ENCODE measurements around the gene IFNK. TPM values are rescaled to one million over a fixed set of nuclear protein-coding genes. Genes with fewer than 3 reads are reported as not detected.

The IFNK gene
- total RNA-seq, 1 experiment from 2014 or later = not detected

DNA sequence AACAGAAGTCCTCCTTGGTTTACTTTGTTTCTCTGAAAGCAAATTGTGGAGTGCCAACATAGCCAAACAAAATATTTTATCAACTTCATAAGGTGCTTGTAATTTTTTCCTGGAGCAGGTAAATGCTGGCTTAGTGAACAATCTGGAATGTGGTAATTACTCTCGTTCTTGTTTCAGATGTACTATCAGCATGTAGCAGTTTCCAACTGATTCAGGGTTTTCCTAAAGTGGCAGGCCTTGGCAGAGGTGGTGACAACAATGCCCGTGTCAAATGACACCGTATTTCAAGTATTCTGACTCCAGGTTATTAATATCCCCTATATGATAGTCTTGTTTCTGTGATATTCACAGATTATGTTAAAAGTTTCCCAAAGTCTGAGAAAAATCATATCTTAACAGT lies 48.0 kb downstream of the IFNK start:
- H3K27me3 Mint-ChIP-seq (ENCODE audit: unreplicated experiment) = no peaks in the 10 kb centered on the region
- peaks cover 27% of the 10 kb centered on the region for H3K36me3 Mint-ChIP-seq (ENCODE audit: insufficient read depth, unreplicated experiment)
- intact Hi-C loops (cut with micrococcal nuclease; ENCODE audit: unreplicated experiment) = no loop called here
- H3K9me3 Mint-ChIP-seq (ENCODE audit: low read depth, unreplicated experiment) = no peaks in the 10 kb centered on the region
- peak overlapping the region; percentile 91 for H3K4me3 Mint-ChIP-seq (ENCODE audit: low read depth, unreplicated experiment)
- CTCF ChIA-PET = interaction anchor here (0.5 to 0.8 kb wide), 2 partner anchors 351 to 418 kb away, joined by 3 read pairs; no protein-coding TSS in a partner anchor
- DNase-seq = no peak
- H3K4me1 Mint-ChIP-seq (ENCODE audit: low read depth, unreplicated experiment) = no peaks in the 10 kb centered on the region
- peak overlapping the region; percentile 100 for H3K27ac Mint-ChIP-seq (ENCODE audit: unreplicated experiment)
- TSS peak; percentile 53 for BruUV-seq (replicated peaks)
- TF ChIP-seq, protein P1, sequence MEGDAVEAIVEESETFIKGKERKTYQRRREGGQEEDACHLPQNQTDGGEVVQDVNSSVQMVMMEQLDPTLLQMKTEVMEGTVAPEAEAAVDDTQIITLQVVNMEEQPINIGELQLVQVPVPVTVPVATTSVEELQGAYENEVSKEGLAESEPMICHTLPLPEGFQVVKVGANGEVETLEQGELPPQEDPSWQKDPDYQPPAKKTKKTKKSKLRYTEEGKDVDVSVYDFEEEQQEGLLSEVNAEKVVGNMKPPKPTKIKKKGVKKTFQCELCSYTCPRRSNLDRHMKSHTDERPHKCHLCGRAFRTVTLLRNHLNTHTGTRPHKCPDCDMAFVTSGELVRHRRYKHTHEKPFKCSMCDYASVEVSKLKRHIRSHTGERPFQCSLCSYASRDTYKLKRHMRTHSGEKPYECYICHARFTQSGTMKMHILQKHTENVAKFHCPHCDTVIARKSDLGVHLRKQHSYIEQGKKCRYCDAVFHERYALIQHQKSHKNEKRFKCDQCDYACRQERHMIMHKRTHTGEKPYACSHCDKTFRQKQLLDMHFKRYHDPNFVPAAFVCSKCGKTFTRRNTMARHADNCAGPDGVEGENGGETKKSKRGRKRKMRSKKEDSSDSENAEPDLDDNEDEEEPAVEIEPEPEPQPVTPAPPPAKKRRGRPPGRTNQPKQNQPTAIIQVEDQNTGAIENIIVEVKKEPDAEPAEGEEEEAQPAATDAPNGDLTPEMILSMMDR (IDR thresholded peaks at IDR 0.05; ENCODE audit: unreplicated experiment) = no peak

DNA sequence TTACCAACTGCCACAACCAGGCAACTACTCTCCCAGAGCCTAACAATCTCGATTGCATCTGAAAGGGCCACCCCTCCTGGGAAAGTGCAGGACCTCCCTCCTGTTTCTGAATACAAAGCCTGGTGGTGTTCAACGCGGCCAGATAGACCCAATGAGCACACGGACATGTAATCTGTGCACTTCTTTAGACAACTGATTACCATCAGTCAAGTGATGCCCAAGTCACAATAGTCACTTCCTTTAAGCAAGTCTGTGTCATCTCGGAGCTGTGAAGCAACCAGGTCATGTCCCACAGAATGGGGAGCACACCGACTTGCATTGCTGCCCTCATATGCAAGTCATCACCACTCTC lies 48.5 kb downstream of the IFNK start:
- intact Hi-C loops (cut with micrococcal nuclease; ENCODE audit: unreplicated experiment) = no loop called here
- no TSS peak for BruUV-seq (replicated peaks)
- Mint-ChIP-seq H3K4me1 (ENCODE audit: low read depth, unreplicated experiment) (no peaks in the 10 kb centered on the region), H3K27ac (ENCODE audit: unreplicated experiment) (peak overlapping the region; percentile 100), H3K4me3 (ENCODE audit: low read depth, unreplicated experiment) (peak overlapping the region; percentile 91), H3K9me3 (ENCODE audit: low read depth, unreplicated experiment) (no peaks in the 10 kb centered on the region), H3K36me3 (ENCODE audit: insufficient read depth, unreplicated experiment) (peaks cover 27% of the 10 kb centered on the region), H3K27me3 (ENCODE audit: unreplicated experiment) (no peaks in the 10 kb centered on the region)
- CTCF ChIA-PET = no interaction called here
- TF ChIP-seq, protein P1 (IDR thresholded peaks at IDR 0.05; ENCODE audit: unreplicated experiment) = no peak
- peak; percentile 12 for DNase-seq

DNA sequence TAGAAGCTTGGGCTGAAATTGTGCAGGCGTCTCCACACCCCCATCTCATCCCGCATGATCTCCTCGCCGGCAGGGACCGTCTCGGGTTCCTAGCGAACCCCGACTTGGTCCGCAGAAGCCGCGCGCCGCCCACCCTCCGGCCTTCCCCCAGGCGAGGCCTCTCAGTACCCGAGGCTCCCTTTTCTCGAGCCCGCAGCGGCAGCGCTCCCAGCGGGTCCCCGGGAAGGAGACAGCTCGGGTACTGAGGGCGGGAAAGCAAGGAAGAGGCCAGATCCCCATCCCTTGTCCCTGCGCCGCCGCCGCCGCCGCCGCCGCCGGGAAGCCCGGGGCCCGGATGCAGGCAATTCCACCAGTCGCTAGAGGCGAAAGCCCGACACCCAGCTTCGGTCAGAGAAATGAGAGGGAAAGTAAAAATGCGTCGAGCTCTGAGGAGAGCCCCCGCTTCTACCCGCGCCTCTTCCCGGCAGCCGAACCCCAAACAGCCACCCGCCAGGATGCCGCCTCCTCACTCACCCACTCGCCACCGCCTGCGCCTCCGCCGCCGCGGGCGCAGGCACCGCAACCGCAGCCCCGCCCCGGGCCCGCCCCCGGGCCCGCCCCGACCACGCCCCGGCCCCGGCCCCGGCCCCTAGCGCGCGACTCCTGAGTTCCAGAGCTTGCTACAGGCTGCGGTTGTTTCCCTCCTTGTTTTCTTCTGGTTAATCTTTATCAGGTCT lies 49.0 kb downstream of the IFNK start, which contains the start of gene C9orf72:
C9orf72 (minus strand) TSS at position 564 of the 716 bp plus-strand sequence. CDS start 6,361 bp downstream, outside the sequence.
- peaks cover 27% of the 10 kb centered on the region for H3K36me3 Mint-ChIP-seq (ENCODE audit: insufficient read depth, unreplicated experiment)
- no TSS peak for BruUV-seq (replicated peaks)
- H3K27me3 Mint-ChIP-seq (ENCODE audit: unreplicated experiment) = no peaks in the 10 kb centered on the region
- H3K4me3 Mint-ChIP-seq (ENCODE audit: low read depth, unreplicated experiment) = peak within 1 kb of the TSS; percentile 91
- peak within 1 kb of the TSS; percentile 100 for H3K27ac Mint-ChIP-seq (ENCODE audit: unreplicated experiment)
- TF ChIP-seq, protein P1 (IDR thresholded peaks at IDR 0.05; ENCODE audit: unreplicated experiment) = no peak
- no peaks in the 10 kb centered on the region for H3K4me1 Mint-ChIP-seq (ENCODE audit: low read depth, unreplicated experiment)
- DNase-seq = peak; percentile 73
- CTCF ChIA-PET = no interaction called here
- intact Hi-C loops (cut with micrococcal nuclease; ENCODE audit: unreplicated experiment) = no loop called here
- H3K9me3 Mint-ChIP-seq (ENCODE audit: low read depth, unreplicated experiment) = peaks cover 2% of the 10 kb centered on the region

DNA sequence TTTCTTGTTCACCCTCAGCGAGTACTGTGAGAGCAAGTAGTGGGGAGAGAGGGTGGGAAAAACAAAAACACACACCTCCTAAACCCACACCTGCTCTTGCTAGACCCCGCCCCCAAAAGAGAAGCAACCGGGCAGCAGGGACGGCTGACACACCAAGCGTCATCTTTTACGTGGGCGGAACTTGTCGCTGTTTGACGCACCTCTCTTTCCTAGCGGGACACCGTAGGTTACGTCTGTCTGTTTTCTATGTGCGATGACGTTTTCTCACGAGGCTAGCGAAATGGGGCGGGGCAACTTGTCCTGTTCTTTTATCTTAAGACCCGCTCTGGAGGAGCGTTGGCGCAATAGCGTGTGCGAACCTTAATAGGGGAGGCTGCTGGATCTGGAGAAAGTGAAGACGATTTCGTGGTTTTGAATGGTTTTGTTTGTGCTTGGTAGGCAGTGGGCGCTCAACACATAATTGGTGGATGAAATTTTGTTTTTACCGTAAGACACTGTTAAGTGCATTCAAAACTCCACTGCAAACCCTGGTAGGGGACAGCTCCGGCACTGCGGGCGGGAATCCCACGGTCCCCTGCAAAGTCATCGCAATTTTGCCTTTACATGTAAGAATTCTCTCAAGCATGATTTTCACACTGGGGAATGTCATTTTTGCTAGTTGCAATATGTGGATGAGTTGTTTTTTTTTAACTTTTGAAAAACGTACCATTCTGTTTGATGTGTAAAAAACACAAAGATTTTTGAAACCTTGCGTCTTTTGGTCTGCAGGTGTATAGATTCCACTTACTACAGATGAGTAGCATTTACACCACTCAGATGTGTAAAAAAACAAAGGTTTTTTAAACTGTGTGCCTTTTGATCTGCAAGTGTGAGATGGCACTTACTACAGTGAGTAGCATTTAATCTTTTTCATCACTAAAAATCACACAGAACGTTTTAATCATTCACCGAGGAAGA lies 49.8 kb downstream of the IFNK start:
- peaks cover 7% of the 10 kb centered on the region for H3K9me3 Mint-ChIP-seq (ENCODE audit: low read depth, unreplicated experiment)
- TSS peak; percentile 98 for BruUV-seq (replicated peaks)
- H3K27ac Mint-ChIP-seq (ENCODE audit: unreplicated experiment) = peak overlapping the region; percentile 100
- H3K4me3 Mint-ChIP-seq (ENCODE audit: low read depth, unreplicated experiment) = peak overlapping the region; percentile 91
- peak; percentile 89 for DNase-seq
- TF ChIP-seq, protein P1 (IDR thresholded peaks at IDR 0.05; ENCODE audit: unreplicated experiment) = no peak
- no peaks in the 10 kb centered on the region for H3K27me3 Mint-ChIP-seq (ENCODE audit: unreplicated experiment)
- intact Hi-C loops (cut with micrococcal nuclease; ENCODE audit: unreplicated experiment) = no loop called here
- no peaks in the 10 kb centered on the region for H3K4me1 Mint-ChIP-seq (ENCODE audit: low read depth, unreplicated experiment)
- peaks cover 27% of the 10 kb centered on the region for H3K36me3 Mint-ChIP-seq (ENCODE audit: insufficient read depth, unreplicated experiment)
- CTCF ChIA-PET = no interaction called here

Other genes with a start within 250 kb of the IFNK start
- gene EQTN, start 227.1 kb upstream of the IFNK start, total RNA-seq (2022) = not detected in 2 replicates
- 7.6 and 10.8 TPM in 2 replicates for gene MOB3B, start 5.5 kb downstream of the IFNK start, total RNA-seq (2022)
- 8.0 and 9.7 TPM in 2 replicates for gene C9orf72, start 49.2 kb downstream of the IFNK start, total RNA-seq (2022)

All from Calu3 (cell line).